ENCODE data around the gene CACNA2D1.

Gene CACNA2D1

DNA sequence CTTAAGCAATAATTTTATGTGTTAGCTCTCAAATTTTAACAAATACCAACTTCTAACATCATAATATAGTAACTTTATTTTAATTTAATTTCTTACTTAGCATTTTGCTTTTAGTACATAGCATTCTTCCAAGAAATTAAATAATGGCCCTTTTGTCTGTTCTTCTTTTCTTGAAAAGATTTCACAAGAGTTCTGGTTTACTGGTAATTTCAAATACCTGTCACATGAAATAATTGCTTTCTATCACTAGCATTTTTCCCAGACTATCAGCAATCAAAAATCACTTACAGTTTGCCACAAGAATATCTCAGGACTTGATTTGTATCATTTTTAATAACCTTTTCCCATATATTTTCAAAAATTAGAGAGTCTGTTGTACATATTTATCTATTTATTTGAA lies 193.0 kb downstream of the CACNA2D1 start:
- no peaks in the 10 kb centered on the region for H3K36me3 ChIP-seq (ENCODE audit: control insufficient read depth, insufficient read depth, low read length)
- no peak overlapping the region for H3K4me2 ChIP-seq (ENCODE audit: low read length)
- no peak overlapping the region for H2AFZ ChIP-seq
- H3K79me2 ChIP-seq: no peaks in the 10 kb centered on the region
- no peaks in the 10 kb centered on the region for H3K9me3 ChIP-seq (ENCODE audit: control insufficient read depth, low read length)
- no peak overlapping the region for H3K27ac ChIP-seq
- no peak overlapping the region for H3K9ac ChIP-seq
- no peak overlapping the region for H3K4me3 ChIP-seq (ENCODE audit: low read depth, low read length)
- TF ChIP-seq CTCF (IDR thresholded peaks at IDR 0.05): no peak
- no peaks in the 10 kb centered on the region for H3K27me3 ChIP-seq (ENCODE audit: control insufficient read depth, insufficient read depth, low read length)
- no peaks in the 10 kb centered on the region for H3K4me1 ChIP-seq

DNA sequence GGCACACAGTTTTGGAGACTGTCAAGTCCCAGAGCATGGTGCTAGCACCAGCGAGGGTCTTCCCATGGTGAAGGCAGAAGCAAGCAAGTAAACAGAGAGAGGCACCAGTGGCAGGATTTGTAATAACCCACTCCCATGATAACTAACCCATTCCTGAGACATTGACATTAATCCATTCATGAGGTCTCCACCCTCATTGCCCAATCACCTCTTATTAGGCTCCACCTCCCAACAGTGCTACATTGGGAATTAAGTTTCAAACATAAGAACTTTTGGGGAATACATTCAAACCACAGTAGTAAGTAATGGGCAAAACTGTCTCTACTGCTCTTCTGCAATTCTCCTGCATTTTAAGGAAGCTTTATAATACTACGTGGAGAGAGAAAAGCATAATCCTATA lies 193.6 kb downstream of the CACNA2D1 start:
- Histone ChIP-seq H3K79me2 (no peaks in the 10 kb centered on the region), H3K36me3 (ENCODE audit: control insufficient read depth, insufficient read depth, low read length) (no peaks in the 10 kb centered on the region), H3K9me3 (ENCODE audit: control insufficient read depth, low read length) (no peaks in the 10 kb centered on the region), H3K4me3 (ENCODE audit: low read depth, low read length) (no peak overlapping the region), H3K27ac (no peak overlapping the region), H3K27me3 (ENCODE audit: control insufficient read depth, insufficient read depth, low read length) (no peaks in the 10 kb centered on the region), H3K4me2 (ENCODE audit: low read length) (no peak overlapping the region), H2AFZ (no peak overlapping the region), H3K4me1 (no peaks in the 10 kb centered on the region), H3K9ac (no peak overlapping the region)
- TF ChIP-seq CTCF (IDR thresholded peaks at IDR 0.05): no peak

GRCh38 chr7:82247814-82248433 lies 195.7 kb downstream of the CACNA2D1 start:
- Histone ChIP-seq H3K4me3 (ENCODE audit: low read depth, low read length) (no peak overlapping the region), H3K27me3 (ENCODE audit: control insufficient read depth, insufficient read depth, low read length) (no peaks in the 10 kb centered on the region), H3K4me2 (ENCODE audit: low read length) (no peak overlapping the region), H3K9ac (no peak overlapping the region), H3K9me3 (ENCODE audit: control insufficient read depth, low read length) (no peaks in the 10 kb centered on the region), H3K4me1 (no peaks in the 10 kb centered on the region), H3K27ac (no peak overlapping the region), H3K79me2 (no peaks in the 10 kb centered on the region), H2AFZ (no peak overlapping the region), H3K36me3 (ENCODE audit: control insufficient read depth, insufficient read depth, low read length) (no peaks in the 10 kb centered on the region)
- peak; percentile 34 for TF ChIP-seq CTCF (IDR thresholded peaks at IDR 0.05)

DNA sequence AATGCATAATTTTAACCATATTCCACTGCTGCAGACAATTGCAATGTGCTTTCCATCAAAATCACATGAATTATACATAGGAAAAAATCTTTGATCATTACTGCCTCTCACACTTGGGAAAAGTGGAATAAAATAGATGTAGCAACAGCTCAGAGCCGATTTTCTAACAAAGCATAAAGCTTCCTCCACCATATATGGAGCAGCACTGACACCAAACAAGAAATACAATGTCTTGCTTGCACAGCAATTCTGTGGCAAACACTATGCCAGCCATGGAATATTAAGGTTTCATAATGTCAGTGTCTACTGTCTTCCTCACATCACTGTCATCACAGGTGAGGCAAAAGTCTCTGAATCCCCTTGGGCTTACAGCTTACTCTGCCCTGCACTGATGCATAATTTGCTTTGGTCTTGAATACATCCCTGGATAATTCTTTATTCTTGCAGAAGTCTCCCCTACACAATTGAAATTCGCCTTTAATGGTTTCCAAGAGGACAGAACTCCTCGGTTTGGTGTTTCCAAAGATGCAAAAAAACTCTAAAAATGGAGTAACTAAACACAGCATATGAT lies 198.5 kb downstream of the CACNA2D1 start:
- H3K27me3 ChIP-seq (ENCODE audit: control insufficient read depth, insufficient read depth, low read length): no peaks in the 10 kb centered on the region
- H3K27ac ChIP-seq: no peak overlapping the region
- no peak overlapping the region for H3K4me2 ChIP-seq (ENCODE audit: low read length)
- no peak overlapping the region for H3K4me3 ChIP-seq (ENCODE audit: low read depth, low read length)
- no peaks in the 10 kb centered on the region for H3K4me1 ChIP-seq
- no peaks in the 10 kb centered on the region for H3K9me3 ChIP-seq (ENCODE audit: control insufficient read depth, low read length)
- no peak overlapping the region for H2AFZ ChIP-seq
- H3K79me2 ChIP-seq: no peaks in the 10 kb centered on the region
- no peaks in the 10 kb centered on the region for H3K36me3 ChIP-seq (ENCODE audit: control insufficient read depth, insufficient read depth, low read length)
- TF ChIP-seq CTCF (IDR thresholded peaks at IDR 0.05): no peak
- H3K9ac ChIP-seq: no peak overlapping the region

- Histone ChIP-seq H3K9ac (no peak overlapping the region), H3K27me3 (ENCODE audit: control insufficient read depth, insufficient read depth, low read length) (no peaks in the 10 kb centered on the region), H3K79me2 (no peaks in the 10 kb centered on the region), H3K27ac (no peak overlapping the region), H3K4me1 (no peaks in the 10 kb centered on the region), H3K4me3 (ENCODE audit: low read depth, low read length) (no peak overlapping the region), H2AFZ (no peak overlapping the region), H3K4me2 (ENCODE audit: low read length) (no peak overlapping the region), H3K9me3 (ENCODE audit: control insufficient read depth, low read length) (no peaks in the 10 kb centered on the region), H3K36me3 (ENCODE audit: control insufficient read depth, insufficient read depth, low read length) (no peaks in the 10 kb centered on the region)
- no peak for TF ChIP-seq CTCF (IDR thresholded peaks at IDR 0.05)
Observed at GRCh38 chr7:82241356-82241755, 202.2 kb downstream of the CACNA2D1 start.

Measured in parathyroid adenoma (tissue), 2 donors.